ENCODE data around the gene RNF167.

The RNF167 gene

DNA sequence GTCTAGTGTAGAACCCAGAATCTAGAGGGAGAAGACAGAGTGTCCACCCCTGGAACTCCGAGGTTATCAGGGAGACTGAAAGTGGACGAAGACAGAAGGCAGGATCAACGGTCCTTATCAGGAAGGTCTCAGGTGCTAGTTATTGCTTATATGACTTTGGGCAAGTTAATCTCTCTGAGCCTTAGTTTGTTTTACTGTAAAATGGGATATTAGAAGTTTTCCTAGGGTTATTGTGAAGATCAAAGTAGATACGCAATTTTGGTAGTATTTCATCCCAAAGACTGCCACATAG lies 1.2 kb downstream of the RNF167 start:
- Histone ChIP-seq H3K9me3 (ENCODE audit: control insufficient read depth, insufficient read depth, low read depth, low read length) (no peaks in the 10 kb centered on the region), H3K4me3 (ENCODE audit: low read depth, low read length) (peak overlapping the region; percentile 87), H3K4me1 (ENCODE audit: control insufficient read depth, insufficient read depth, low read length) (peaks cover 17% of the 10 kb centered on the region), H3K36me3 (ENCODE audit: control insufficient read depth in 2 of 2, insufficient read depth in 1 of 2, low read length in 2 of 2) (peaks cover 44 to 76% of the 10 kb centered on the region in 2 experiments), H3K27ac (ENCODE audit: extremely low read depth, low read depth, low read length) (peak overlapping the region; percentile 93)
- TF ChIP-seq ZNF830 (tag by site-specific recombination; IDR thresholded peaks at IDR 0.05; ENCODE audit: low read depth) = no peak
- TF ChIP-seq, protein P1, sequence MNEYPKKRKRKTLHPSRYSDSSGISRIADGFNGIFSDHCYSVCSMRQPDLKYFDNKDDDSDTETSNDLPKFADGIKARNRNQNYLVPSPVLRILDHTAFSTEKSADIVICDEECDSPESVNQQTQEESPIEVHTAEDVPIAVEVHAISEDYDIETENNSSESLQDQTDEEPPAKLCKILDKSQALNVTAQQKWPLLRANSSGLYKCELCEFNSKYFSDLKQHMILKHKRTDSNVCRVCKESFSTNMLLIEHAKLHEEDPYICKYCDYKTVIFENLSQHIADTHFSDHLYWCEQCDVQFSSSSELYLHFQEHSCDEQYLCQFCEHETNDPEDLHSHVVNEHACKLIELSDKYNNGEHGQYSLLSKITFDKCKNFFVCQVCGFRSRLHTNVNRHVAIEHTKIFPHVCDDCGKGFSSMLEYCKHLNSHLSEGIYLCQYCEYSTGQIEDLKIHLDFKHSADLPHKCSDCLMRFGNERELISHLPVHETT (tag by site-specific recombination; IDR thresholded peaks at IDR 0.05) = no peak
- TF ChIP-seq ZNF629 (tag by site-specific recombination; IDR thresholded peaks at IDR 0.05) = no peak
- TF ChIP-seq ZNF202 (tag by site-specific recombination; IDR thresholded peaks at IDR 0.05; ENCODE audit: borderline replicate concordance) = no peak
- TF ChIP-seq ZNF660 (tag by site-specific recombination; IDR thresholded peaks at IDR 0.05) = no peak
- TF ChIP-seq, protein P2, sequence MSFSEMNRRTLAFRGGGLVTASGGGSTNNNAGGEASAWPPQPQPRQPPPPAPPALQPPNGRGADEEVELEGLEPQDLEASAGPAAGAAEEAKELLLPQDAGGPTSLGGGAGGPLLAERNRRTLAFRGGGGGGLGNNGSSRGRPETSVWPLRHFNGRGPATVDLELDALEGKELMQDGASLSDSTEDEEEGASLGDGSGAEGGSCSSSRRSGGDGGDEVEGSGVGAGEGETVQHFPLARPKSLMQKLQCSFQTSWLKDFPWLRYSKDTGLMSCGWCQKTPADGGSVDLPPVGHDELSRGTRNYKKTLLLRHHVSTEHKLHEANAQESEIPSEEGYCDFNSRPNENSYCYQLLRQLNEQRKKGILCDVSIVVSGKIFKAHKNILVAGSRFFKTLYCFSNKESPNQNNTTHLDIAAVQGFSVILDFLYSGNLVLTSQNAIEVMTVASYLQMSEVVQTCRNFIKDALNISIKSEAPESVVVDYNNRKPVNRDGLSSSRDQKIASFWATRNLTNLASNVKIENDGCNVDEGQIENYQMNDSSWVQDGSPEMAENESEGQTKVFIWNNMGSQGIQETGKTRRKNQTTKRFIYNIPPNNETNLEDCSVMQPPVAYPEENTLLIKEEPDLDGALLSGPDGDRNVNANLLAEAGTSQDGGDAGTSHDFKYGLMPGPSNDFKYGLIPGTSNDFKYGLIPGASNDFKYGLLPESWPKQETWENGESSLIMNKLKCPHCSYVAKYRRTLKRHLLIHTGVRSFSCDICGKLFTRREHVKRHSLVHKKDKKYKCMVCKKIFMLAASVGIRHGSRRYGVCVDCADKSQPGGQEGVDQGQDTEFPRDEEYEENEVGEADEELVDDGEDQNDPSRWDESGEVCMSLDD (tag by site-specific recombination; IDR thresholded peaks at IDR 0.05) = no peak
- no peak for TF ChIP-seq ZNF585B (tag by site-specific recombination; IDR thresholded peaks at IDR 0.05)
- TF ChIP-seq, protein P3, sequence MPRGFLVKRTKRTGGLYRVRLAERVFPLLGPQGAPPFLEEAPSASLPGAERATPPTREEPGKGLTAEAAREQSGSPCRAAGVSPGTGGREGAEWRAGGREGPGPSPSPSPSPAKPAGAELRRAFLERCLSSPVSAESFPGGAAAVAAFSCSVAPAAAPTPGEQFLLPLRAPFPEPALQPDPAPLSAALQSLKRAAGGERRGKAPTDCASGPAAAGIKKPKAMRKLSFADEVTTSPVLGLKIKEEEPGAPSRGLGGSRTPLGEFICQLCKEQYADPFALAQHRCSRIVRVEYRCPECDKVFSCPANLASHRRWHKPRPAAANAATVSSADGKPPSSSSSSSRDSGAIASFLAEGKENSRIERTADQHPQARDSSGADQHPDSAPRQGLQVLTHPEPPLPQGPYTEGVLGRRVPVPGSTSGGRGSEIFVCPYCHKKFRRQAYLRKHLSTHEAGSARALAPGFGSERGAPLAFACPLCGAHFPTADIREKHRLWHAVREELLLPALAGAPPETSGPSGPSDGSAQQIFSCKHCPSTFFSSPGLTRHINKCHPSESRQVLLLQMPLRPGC (tag by site-specific recombination; IDR thresholded peaks at IDR 0.05) = no peak
- no peak for TF ChIP-seq ZNF623 (tag by site-specific recombination; IDR thresholded peaks at IDR 0.05)
- no peak for TF ChIP-seq FEZF1 (tag by site-specific recombination; IDR thresholded peaks at IDR 0.05)
- no peak for TF ChIP-seq ZSCAN23 (tag by site-specific recombination; IDR thresholded peaks at IDR 0.05)
- TF ChIP-seq, protein P4, sequence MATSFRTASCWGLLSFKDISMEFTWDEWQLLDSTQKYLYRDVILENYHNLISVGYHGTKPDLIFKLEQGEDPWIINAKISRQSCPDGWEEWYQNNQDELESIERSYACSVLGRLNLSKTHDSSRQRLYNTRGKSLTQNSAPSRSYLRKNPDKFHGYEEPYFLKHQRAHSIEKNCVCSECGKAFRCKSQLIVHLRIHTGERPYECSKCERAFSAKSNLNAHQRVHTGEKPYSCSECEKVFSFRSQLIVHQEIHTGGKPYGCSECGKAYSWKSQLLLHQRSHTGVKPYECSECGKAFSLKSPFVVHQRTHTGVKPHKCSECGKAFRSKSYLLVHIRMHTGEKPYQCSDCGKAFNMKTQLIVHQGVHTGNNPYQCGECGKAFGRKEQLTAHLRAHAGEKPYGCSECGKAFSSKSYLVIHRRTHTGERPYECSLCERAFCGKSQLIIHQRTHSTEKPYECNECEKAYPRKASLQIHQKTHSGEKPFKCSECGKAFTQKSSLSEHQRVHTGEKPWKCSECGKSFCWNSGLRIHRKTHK (tag by site-specific recombination; IDR thresholded peaks at IDR 0.05) = no peak
- TF ChIP-seq, protein P5, sequence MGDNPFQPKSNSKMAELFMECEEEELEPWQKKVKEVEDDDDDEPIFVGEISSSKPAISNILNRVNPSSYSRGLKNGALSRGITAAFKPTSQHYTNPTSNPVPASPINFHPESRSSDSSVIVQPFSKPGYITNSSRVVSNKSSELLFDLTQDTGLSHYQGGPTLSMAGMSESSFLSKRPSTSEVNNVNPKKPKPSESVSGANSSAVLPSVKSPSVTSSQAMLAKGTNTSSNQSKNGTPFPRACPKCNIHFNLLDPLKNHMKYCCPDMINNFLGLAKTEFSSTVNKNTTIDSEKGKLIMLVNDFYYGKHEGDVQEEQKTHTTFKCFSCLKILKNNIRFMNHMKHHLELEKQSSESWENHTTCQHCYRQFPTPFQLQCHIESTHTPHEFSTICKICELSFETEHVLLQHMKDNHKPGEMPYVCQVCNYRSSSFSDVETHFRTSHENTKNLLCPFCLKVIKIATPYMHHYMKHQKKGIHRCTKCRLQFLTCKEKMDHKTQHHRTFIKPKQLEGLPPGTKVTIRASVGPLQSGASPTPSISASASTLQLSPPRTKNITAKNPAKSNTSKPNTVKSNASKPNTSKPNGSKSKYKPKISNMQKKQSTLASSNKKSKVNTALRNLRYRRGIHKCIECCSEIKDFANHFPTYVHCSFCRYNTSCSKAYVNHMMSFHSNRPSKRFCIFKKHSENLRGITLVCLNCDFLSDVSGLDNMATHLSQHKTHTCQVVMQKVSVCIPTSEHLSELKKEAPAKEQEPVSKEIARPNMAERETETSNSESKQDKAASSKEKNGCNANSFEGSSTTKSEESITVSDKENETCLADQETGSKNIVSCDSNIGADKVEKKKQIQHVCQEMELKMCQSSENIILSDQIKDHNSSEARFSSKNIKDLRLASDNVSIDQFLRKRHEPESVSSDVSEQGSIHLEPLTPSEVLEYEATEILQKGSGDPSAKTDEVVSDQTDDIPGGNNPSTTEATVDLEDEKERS (tag by site-specific recombination; IDR thresholded peaks at IDR 0.05) = no peak
- ChIA-PET POLR2A (interaction anchor here (2.7 kb wide), 1 partner anchor 27 kb away, joined by 106 read pairs; the partner anchor contains the start of gene SPAG7), CTCF (interaction anchor here (0.6 to 3.0 kb wide), 3 partner anchors 11 to 38 kb away, joined by 3 to 20 read pairs (median 6); partner anchors contain the start of gene CHRNE)

Measured in HEK293 (cell line).